ENCODE measurements around the gene HPS3. TPM values are rescaled to one million over a fixed set of nuclear protein-coding genes. Genes with fewer than 3 reads are reported as not detected.

HPS3 gene, protein sequence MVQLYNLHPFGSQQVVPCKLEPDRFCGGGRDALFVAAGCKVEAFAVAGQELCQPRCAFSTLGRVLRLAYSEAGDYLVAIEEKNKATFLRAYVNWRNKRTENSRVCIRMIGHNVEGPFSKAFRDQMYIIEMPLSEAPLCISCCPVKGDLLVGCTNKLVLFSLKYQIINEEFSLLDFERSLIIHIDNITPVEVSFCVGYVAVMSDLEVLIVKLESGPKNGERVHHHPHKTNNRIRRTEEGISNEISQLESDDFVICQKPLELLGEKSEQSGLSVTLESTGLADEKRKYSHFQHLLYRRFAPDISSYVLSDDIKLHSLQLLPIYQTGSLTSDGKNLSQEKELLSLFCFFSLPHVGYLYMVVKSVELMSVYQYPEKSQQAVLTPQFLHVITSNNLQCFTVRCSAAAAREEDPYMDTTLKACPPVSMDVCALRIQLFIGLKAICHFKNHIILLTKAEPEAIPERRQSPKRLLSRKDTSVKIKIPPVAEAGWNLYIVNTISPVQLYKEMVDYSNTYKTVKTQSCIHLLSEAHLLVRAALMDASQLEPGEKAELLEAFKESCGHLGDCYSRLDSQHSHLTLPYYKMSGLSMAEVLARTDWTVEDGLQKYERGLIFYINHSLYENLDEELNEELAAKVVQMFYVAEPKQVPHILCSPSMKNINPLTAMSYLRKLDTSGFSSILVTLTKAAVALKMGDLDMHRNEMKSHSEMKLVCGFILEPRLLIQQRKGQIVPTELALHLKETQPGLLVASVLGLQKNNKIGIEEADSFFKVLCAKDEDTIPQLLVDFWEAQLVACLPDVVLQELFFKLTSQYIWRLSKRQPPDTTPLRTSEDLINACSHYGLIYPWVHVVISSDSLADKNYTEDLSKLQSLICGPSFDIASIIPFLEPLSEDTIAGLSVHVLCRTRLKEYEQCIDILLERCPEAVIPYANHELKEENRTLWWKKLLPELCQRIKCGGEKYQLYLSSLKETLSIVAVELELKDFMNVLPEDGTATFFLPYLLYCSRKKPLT
- 24.2 and 25.6 TPM in 2 replicates for total RNA-seq (2012; rRNA removed)
- polyA plus RNA-seq (2012; rRNA removed), result 12.8 and 15.2 TPM in 2 replicates
- polyA plus RNA-seq (2012; cell fraction: cytosol; rRNA removed), result 5.1 and 6.9 TPM in 2 replicates
- 4.2 and 12.3 TPM in 2 replicates for polyA plus RNA-seq (2012; cell fraction: nucleus; rRNA removed; ENCODE audit: low replicate concordance)
- percentile 67 among the genes with signal in this experiment for Bru-seq, nascent RNA
- BruChase-seq, experiment 1, labeled RNA remaining after a 6-hour chase, result percentile 67 among the genes with signal in this experiment
- BruChase-seq, experiment 2, labeled RNA remaining after a 2-hour chase, result percentile 68 among the genes with signal in this experiment
- long read RNA-seq, full-length matches to known transcripts, result 25 of 34 reads
- long read RNA-seq, partial matches to known transcripts, result 4 of 34 reads
- long read RNA-seq, other reads (novel, unspliced or antisense), result 5 of 34 reads

DNA sequence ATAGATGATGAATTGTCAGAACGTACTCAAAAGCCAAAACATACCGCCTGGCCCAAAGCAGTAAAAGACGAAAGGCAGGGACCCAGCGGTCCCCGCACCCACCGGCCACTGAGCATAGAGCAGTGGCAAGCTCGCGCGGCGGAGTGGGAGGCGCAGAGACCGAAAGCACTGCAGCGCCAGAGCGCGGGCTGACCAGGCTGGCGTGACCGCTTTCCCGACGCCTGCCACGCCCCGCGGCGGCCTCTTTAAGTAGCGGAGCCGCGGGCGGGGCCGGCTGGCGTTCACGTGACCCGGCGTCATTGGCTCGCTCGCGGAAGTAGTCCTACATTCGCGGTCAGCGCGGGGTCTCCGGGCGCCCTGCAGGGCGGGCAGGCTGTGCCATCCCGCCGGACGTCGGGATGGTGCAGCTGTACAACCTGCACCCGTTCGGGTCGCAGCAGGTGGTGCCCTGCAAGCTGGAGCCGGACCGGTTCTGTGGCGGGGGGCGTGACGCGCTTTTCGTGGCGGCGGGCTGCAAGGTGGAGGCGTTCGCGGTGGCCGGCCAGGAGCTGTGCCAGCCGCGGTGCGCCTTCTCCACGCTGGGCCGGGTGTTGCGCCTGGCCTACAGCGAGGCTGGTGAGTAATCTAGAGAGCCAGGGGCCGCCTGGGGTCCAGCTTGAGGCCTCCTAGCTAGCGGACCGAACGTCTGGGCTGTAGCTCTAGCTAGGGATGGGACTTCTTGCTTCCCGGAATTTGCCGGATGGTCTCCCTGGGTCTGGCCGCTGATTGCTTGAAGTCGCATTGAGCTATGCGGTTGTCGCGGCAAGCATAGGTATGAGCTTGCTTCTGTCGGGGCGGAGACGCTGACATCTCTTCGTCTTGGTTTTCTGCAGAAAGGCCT is at the start of gene HPS3:
HPS3 (plus strand) TSS at position 313 of the 880 bp plus-strand sequence; CDS start at position 399, 86 bp downstream.
- H3K14ac ChIP-seq (replicated peaks; ENCODE audit: low read depth, low read length), result peak within 1 kb of the TSS; percentile 75
- WGBS, 2 experiments (ENCODE audit: extremely low coverage in 2 of 2, insufficient read length in 1 of 2), result 0% methylated on average over 42 of the region's 84 CpGs; no CpG with 5 or more reads in 1 of the 2 experiments
- H3K4me1 ChIP-seq (ENCODE audit: control insufficient read depth, insufficient read depth, low read length), result peaks cover 8% of the 10 kb centered on the region
- DNase-seq (peak; percentile 85), ATAC-seq (ENCODE audit: low read depth) (peak; percentile 98)
- H3K9me3 ChIP-seq (ENCODE audit: control insufficient read depth, insufficient read depth, low read length), result no peaks in the 10 kb centered on the region
- H3K56ac ChIP-seq (ENCODE audit: extremely low read depth, insufficient read depth, low read length), result peak within 1 kb of the TSS; percentile 72
- dilution Hi-C loops (cut with HindIII; ENCODE audit: low sequenced_read_pairs, unreplicated experiment), result no loop called here
- peak within 1 kb of the TSS; percentile 75 for H3K4me3 ChIP-seq (ENCODE audit: insufficient read depth, low read depth, low read length)
- no peaks in the 10 kb centered on the region for H3K27me3 ChIP-seq (ENCODE audit: control insufficient read depth, insufficient read depth, low read length)
- H3K79me1 ChIP-seq (ENCODE audit: low read depth in 1 of 2, low read length in 2 of 2), result peaks cover 23 to 49% of the 10 kb centered on the region in 2 experiments
- peak within 1 kb of the TSS; percentile 89 for H2AK9ac ChIP-seq (replicated peaks; ENCODE audit: low read depth, low read length, poor library complexity)
- H2AK5ac ChIP-seq (ENCODE audit: low read depth, low read length), result no peak within 1 kb of the TSS; the same call in 1 of the 2 replicates
- intact Hi-C loops (cut with micrococcal nuclease), result loop anchor here (2.0 kb wide), 1 partner anchor 143 kb away; no protein-coding TSS in a partner anchor
- no TSS peak for BruUV-seq (replicated peaks)
- peak within 1 kb of the TSS; percentile 19 to 85; a peak in 3 of 4 replicates for H4K8ac ChIP-seq (ENCODE audit: low read depth in 2 of 2, low read length in 2 of 2)
- H3K9ac ChIP-seq (ENCODE audit: low read depth, low read length), result peak within 1 kb of the TSS; percentile 89
- H2BK120ac ChIP-seq (ENCODE audit: low read depth, low read length), result peak within 1 kb of the TSS; percentile 73
- H3K4ac ChIP-seq (ENCODE audit: low read depth, low read length), result peak within 1 kb of the TSS; percentile 59
- no peak within 1 kb of the TSS; the same call in 1 of the 2 replicates for H2BK20ac ChIP-seq (ENCODE audit: low read depth, low read length)
- 0 out of 2 replicates have a peak, but pooled peaks cover 2% of the 10 kb centered on the region for H4K20me1 ChIP-seq (ENCODE audit: insufficient read depth, low read length)
- H4K5ac ChIP-seq (ENCODE audit: low read depth, low read length), result peak within 1 kb of the TSS; percentile 75
- H2BK15ac ChIP-seq (ENCODE audit: low read depth, low read length), result 0 out of 3 replicates have a peak within 1 kb of the TSS, but pooled peaks have one; percentile 6
- H2AFZ ChIP-seq (replicated peaks; ENCODE audit: low read length, poor library complexity), result peak within 1 kb of the TSS; percentile 99
- peak within 1 kb of the TSS; percentile 84 for H3K23ac ChIP-seq (ENCODE audit: low read depth, low read length)
- in situ Hi-C loops (cut with MboI; ENCODE audit: low sequenced_read_pairs), result no loop called here
- H3K4me2 ChIP-seq (ENCODE audit: low read depth, low read length), result peak within 1 kb of the TSS; percentile 92
- peak within 1 kb of the TSS; percentile 65 for H3K18ac ChIP-seq (ENCODE audit: low read depth, low read length)
- peak within 1 kb of the TSS; percentile 76 for H3K27ac ChIP-seq (ENCODE audit: insufficient read depth, low read length)
- peak within 1 kb of the TSS; percentile 78 for H2BK5ac ChIP-seq (ENCODE audit: low read depth, low read length, poor library complexity, severe bottlenecking)
- H3K36me3 ChIP-seq (ENCODE audit: control insufficient read depth, insufficient read depth, low read length), result no peaks in the 10 kb centered on the region
- ChIA-PET POLR2A (ENCODE audit: unreplicated experiment) (interaction anchor here (0.5 kb wide), 1 partner anchor 131 kb away, joined by 5 read pairs; no protein-coding TSS in a partner anchor), CTCF (interaction anchor here (0.5 to 1.5 kb wide), 5 partner anchors 9 to 642 kb away, joined by 3 to 4 read pairs (median 4); no protein-coding TSS in a partner anchor)
- peaks cover 6% of the 10 kb centered on the region for H3K9me1 ChIP-seq (ENCODE audit: insufficient read depth, low read length)
- H4K91ac ChIP-seq (ENCODE audit: insufficient read depth, low read depth, low read length), result peak within 1 kb of the TSS; percentile 63
- TF ChIP-seq FOS (IDR thresholded peaks at IDR 0.05; ENCODE audit: low read depth, low read length) (no peak), BHLHE40 (IDR thresholded peaks at IDR 0.05; ENCODE audit: low read depth, low read length) (peak; percentile 77), RCOR1 (IDR thresholded peaks at IDR 0.05; ENCODE audit: insufficient replicate concordance, low read length) (no peak), MAFK (IDR thresholded peaks at IDR 0.05; ENCODE audit: low read depth, low read length) (no peak), RFX5 (IDR thresholded peaks at IDR 0.05; ENCODE audit: low read depth, low read length) (no peak), CHD1 (IDR thresholded peaks at IDR 0.05; ENCODE audit: low read depth, low read length) (0 out of 2 replicates have a peak, but pooled peaks have one; percentile 38), NFE2L2 (IDR thresholded peaks at IDR 0.05; ENCODE audit: low read depth, low read length) (no peak), MAZ (IDR thresholded peaks at IDR 0.05; ENCODE audit: borderline replicate concordance, low read depth, low read length) (peak; percentile 73; the same call in 1 of the 2 replicates), MXI1 (IDR thresholded peaks at IDR 0.05; ENCODE audit: borderline replicate concordance, low read depth, low read length) (peak; percentile 90)
- TF ChIP-seq, protein P1, sequence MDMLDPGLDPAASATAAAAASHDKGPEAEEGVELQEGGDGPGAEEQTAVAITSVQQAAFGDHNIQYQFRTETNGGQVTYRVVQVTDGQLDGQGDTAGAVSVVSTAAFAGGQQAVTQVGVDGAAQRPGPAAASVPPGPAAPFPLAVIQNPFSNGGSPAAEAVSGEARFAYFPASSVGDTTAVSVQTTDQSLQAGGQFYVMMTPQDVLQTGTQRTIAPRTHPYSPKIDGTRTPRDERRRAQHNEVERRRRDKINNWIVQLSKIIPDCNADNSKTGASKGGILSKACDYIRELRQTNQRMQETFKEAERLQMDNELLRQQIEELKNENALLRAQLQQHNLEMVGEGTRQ (IDR thresholded peaks at IDR 0.05; ENCODE audit: low read depth, low read length), result peak; percentile 93

Data from IMR-90 (cell line).